Hindlimb muscle (tissue), 1 donor: ENCODE data around the gene LCN6. TPM values are rescaled to one million over a fixed set of nuclear protein-coding genes. Genes with fewer than 3 reads are reported as not detected.
A peak's percentile ranks its signal among the peaks of the same experiment; 100 is the strongest.

Experiments
- DNase-seq: peaks from one replicate; pipeline ENCODE4 v3.0.0-alpha.2; 2013
- polyA plus RNA-seq: library from polyadenylated mRNA; unstranded; fragments of 120-200 nt; gene quantifications from one replicate; pipeline ENCODE4 v1.2.1, GENCODE V29; 2013; ENCODE audit not compliant: insufficient read length

The LCN6 gene
- polyA plus RNA-seq, 1 donor = not detected

DNA sequence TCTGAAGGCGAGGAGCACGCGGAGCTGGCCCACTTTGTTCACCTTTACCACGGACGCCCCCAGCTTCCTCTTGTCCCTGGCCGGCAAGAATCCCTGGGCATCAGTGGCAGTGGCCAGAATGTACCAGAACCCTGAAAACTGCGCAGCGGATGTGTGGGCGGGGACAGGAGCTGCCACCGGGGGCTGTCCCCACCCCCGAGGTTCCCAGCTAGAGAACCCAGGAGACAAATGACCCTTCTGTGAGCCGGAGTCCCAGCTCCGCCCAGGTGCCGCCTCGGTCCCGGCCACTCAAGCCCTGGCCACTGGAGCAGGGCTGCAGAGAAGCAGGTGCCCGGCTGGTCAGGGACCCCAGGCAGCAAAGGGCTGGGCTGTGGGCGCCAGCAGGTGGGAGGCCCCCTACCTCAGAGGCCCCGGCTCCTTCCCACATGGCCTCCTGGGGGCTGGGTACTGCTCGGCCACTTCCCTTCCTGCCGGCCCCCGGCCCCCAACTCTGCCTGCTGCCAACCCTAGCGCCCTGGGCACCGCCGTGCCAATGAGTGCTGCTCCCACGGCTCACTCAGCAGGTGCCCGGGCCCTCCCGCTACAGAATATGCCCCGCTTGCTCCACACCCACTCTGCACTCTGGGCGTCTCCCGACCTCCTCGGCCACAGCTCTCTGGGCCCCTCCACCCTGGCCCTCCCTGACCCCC is 6.3 kb downstream of the LCN6 start:
- DNase-seq = no peak

DNA sequence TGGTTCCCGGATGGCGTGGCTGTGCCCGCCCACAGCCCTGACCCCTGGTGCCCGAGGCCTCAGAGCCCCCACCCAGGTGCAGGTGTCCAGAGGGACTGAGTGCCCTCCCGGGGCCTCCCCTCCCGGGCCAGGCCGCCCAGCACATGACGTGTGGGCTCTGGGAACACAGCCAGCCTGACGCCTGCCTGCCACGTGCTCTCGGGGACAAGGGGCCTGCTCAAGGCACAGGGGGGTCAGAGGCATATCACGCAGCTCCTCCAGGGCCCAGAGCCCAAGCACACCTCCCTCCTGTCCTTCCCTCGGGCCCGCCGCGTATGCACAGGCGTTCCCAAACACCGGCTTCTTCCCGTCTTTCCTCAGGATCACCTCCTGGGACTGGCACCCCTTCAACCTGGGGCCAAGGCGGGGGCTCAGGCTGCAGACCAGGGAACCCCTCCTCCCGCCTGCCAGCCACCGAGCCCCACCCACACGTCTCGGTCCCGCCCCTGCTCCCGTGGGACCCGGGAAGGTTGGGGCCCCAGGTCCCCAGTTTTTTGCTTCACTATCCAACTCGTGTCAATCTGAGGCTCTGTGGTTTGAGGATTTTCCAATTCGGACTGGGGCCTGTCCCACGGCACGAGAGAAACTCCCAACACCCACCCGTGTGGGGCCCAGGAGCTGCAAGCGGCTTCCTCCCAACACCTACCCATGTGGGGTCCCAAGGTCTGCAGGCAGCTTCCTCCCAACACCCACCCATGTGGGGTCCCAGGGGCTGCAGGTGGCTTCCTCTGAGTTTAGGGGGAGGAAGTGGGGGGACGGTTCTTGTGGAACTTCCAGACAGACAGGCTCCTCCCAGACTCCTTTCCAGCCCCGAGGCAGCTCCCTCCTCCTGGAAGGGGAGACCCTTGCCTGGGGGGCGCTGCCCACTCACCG is 7.1 kb downstream of the LCN6 start:
- DNase-seq = no peak

DNA sequence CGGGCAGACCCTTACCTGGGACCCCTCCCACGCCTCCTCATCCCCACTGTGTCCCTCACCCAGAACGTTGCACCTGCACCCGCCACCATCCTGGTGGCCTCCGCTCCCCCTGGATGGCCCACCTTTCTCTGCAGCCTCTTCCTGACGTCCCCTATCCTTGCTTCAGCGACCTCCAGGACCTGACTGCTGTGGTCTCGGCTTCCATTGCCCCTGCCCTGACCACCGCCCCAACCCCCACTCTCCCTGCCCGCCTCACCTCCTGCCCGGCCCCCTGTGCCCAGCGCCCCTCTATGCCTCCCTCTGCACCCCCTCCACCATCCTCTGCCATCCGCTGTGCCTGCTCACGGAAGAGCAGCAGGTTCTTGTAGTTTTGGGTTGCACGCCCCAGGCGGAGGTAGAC is 7.8 kb downstream of the LCN6 start:
- no peak for DNase-seq

DNA sequence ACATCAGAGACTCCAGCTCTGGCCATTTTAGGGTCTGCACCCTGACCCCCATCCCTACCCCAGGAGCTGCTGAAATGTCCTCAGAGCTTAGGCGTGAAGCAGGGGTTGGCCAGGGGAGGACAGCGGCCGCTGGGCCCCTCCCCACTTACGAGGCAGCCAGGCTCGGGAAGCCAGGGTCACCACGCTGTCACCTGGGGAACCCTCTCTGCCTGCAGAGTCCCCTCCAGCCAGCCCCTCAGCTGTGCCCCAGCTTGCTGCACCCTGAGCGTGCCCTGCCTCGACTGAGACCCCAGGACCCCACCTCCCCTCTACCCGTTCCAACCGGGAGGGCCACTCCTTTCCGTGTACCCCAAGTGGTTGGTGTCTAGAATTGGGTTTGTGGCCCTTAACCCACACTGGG is 8.3 kb downstream of the LCN6 start:
- DNase-seq = no peak

DNA sequence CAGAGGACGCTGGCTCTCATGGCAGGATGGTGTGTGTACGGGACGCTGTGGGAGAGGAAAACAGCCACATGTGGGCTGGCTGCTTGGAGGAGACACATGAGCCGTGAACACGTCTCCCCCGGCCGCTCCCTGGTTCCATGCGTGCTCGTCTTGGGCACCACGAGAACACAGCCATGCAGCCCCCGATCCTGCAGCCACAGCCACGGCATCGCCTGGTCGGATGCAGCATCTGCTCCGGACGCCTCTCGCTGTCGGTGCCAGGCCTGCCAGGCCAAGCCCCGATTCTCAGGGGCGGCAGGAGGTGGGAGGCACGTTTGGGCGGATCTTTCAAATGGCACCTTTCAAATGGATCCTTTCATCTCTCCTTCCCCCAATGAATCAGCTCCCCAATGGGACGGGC is 8.8 kb downstream of the LCN6 start:
- no peak for DNase-seq

DNA sequence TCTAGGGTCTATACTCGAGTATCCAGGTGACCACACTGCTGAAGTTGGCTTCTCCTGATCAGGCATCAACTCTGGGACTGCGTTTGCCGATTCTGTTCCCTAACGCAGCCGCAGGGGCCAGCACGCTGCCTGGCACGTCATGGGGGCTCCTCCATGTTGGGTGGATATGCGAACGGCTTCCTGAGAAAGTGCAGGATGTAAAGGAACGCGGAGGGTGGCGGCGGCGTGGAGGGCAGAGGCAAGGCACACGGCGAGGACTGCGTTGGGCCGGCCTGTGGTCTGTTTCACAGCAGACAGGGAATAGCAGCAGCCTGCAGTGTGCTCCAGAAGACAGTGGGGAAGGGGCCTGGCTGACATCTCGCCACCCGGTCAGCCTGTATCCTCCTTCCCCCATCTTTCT is 9.4 kb downstream of the LCN6 start:
- no peak for DNase-seq

DNA sequence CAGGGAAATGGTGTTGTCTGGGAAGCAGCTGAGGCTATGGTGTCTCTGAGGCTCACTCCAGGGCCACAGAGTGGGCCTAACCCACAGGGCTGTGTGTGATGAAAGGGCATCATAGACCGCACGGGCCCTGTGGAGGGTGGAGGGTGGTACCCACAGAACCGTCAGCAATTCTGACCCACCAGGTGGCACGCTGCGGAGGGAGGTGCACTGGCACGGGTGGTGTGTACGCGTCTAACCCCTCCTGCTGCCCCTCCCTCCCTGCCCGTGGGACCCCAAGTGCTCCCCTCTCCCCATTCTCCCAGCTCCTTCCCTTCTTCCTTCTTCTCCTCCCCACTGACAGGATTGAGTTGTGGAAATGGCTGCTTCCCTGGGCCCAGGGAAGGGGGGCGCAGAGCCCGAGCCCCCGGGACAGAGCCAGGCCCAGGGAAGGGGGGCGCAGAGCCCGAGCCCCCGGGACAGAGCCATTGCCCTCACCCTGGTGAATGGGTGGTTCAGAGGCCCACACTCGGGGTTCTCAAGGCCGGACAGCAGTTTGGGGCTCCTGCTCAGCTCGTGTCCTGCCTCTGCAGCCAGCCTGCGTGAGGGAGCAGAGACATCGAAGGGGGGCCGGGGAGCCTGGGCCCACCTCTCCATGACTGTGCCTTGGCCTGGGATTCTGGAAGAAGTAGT is 12.4 kb downstream of the LCN6 start:
- DNase-seq = no peak

DNA sequence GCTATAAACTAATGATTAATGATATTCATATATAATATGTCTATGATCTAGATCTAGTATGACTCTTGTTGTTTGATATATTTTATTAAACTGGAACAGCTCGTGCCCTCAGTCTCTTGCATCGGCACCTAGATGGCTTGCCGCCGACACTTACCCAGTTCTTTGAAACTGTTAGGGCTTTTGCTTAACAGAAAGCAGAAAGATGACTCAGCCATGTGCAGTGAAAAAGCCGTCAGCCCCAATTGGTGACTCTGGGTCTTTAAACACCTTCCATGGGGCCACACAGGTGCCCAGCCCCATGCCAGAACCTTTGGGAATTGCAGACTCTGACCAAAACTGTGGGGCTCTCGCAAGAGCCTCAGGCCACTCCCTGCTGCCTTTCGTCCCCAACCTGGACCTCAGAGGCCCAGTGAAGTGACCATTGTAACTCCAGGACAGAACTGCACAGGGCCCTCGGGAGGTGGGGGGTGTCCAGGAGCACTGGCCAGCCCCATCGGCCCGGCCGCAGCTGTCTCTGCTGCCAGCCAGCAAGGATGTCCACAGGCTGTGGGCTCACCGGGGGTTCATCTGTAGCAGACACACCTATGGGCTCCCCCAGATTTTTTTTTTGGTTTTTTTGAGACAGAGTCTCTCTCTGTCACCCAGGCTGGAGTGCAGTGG is 13.4 kb downstream of the LCN6 start:
- no peak for DNase-seq

DNA sequence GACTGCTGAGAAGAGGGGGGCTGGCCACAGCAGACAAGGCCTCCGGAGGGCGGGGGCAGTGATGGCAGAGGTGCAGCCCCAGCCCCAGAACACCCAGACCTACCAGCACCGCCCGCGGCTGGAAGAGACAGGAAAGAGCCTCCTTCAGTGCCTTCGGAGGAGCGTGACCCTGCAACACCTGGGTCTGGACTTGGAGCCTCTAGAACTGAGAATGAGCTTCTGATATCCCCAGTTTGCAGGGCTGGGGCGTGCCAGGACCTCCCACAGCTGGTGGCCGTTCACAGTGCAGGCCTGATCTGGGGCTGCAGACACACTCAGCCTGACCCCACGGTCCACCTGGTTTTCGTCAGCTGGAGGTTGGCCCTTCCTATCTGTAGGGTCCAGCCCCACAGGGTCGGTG is 14.7 kb downstream of the LCN6 start:
- DNase-seq = no peak

DNA sequence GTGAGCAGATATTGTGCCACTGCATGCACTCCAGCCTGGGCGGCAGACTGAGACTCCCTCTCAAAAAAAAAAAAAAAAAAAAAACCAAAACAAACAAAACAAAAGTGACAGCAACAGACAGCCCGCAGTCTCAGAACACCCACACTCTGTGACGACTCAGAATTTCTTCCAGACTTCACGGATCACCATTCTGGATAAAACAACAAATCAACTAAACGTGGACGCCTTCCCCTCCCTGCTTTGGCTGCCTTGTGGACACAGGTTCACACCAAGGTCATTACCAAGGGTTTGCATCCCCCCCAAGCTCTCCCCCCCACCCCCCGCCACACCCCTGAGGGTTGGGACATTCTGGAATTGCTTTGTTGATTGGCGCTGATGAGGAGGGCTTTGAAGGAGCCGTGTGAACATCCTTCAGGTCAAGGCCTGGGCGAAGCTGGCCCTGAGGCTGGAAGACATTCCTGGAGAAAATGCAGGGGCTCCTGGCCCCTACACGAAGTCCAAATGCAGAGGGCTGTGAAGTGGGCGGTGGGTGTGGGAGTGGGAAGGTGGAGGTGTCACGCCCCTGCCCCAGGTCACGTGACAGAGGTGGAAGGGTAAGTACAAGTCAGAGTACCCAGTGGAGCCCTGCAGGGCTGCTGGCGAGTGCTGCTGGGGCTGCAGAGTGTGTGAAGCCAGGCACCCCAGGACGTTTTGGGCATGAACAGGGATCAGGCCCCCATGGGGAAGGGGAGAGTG is 15.7 kb downstream of the LCN6 start:
- no peak for DNase-seq

DNA sequence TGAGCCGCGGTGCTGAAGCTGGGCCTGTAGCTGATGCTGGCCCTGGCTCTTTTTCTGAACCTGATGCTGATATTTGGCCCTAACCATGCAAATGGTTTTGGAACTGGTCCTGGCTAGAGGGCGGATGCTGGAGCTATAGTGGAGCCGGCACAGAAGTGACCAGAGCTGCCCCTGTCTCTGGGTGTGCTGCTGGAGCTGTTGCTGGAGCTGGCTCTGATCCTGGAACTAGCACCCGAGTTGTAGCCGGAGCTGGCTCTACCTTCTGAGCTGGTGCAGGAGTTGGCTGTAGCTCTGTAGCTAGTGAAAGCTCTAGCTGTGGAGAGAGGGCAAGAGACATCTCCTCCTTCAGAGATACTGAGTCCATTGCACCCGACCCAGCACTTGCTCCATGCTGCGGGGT is 18.4 kb downstream of the LCN6 start:
- DNase-seq = no peak

DNA sequence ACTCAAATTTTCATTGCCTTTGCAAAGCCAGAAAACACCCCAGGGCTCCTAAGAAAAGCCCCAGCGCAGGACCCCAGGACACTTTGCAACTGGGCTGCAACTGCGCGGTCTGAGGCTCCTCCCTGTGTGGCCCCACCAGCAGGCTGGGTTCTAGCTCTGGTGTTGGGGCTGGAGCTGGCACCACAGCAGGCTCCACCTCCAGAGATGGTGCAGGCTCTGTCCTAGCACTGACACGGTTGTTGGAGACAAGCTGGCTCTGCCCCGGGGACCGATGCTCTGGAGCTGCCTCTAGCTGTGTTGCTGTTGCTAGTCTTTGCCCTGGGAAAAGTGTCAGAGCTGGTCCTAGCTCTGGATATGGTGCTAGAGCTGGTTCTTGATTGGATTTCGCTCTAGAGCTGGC is 19.2 kb downstream of the LCN6 start:
- DNase-seq = no peak

DNA sequence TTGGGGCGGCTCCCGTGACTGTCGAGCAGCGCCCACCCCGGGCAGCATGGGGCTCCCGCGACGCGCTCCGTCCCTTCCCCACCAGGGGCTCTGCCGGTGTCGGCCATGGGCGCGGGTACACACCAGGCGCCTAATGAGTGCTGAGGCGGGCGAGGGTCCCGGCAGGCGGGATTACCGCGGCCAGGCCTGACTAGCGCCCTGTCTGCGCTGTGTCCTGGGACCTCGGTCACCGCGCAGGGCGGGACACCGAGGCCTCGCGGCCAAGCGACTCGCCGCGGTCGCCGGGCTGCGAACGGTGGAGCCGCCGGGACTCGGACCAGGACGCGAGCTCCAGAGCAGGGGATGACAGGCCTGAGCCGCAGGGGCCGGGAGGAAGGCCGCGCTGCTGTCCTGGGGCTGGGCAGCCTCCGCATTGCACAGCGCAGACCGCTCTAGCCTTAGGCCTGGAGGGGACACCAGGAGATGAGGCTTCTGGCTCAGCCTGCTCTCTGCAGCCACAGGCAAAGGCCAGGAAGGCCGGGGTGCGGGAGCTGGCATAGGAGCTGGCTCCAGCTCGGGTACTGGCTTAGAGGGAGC is 19.7 kb downstream of the LCN6 start:
- DNase-seq = no peak

DNA sequence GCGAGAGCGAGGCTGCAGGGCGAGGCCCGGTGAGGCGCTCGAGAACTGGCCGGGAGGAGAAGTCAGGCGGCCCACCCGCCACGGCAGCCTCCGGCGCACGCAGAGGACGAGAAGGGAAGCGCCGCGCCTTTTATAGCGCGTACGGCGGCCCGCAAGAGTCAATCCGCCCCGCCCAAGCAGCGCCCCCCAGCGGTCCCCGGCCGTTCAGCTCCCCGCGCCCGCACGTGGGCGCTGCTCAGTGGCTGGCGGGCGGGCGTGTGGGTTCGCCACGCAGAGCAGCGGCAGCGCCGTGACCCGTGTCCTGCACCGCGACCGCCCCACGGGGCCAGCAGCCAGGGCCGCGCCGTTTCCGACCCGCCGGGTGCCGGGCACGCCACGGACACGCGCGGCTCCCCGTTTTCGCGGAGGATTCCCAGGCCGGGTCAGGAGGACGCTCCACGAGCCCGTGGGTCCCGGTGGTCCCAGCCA is 20.2 kb downstream of the LCN6 start:
- peak; percentile 93 for DNase-seq

DNA sequence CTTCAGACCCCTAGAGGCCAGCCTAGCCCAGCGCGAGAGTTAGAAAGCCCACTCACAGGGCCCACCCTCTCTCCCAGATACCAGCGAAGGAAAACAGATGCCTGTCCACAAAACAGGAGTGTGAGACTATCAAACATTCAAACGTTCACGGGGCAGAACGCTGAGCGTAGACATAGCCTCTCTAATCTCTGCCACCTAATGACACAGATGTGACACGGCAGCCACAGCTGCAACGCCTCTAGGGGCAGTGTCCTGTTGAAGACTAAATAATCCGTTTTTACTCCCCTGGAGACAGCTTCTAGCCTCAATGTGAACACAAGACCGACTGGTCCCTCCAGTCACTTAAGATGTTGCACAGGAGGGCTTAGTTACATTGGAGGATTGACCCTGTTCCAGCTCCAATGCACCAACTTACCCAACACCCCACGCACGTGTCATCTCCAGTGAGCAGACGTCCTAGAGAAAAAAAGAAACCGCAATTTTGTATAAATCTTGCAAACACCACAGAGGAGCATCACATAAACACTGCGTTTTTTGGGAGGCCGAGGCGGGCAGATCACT is 21.6 kb downstream of the LCN6 start:
- no peak for DNase-seq

DNA sequence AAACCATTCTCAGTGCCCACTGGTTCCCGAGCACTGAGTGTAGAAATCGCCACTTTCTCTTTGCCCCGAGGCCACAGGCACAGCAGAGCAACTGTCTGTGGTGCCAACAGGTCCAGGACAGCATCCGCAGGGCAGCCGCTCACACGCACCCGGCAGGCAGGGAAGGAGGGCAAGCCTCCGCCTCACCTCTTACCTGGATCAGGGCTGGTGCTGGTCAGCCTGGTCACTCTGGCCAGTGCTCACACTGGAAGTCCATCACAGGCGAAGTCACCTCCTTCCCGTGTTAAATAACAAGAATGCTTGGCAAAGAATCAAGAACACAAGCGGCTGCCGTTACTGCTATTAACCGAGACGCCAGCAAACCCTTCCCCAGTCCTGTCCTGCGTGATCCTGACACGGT is 22.2 kb downstream of the LCN6 start:
- DNase-seq = no peak

DNA sequence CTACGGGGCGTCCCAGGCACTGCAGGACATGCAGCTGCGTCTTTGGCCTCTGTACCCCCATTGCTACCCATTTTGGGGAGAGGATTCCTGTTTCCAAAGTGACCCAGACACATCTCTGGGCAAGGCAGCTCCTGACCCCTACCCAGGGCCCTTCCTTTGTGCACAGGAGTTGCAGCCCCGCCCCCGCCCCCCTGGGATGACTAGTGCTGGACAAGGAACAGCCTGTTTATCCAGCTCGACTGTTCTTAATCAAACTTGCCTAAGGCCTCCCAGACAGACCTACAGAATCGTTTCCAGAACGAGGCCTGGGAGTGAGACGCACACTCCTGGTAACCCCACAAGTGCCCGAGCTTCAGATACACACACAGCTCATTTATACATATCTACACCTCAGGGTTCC is 22.7 kb downstream of the LCN6 start:
- DNase-seq = no peak

DNA sequence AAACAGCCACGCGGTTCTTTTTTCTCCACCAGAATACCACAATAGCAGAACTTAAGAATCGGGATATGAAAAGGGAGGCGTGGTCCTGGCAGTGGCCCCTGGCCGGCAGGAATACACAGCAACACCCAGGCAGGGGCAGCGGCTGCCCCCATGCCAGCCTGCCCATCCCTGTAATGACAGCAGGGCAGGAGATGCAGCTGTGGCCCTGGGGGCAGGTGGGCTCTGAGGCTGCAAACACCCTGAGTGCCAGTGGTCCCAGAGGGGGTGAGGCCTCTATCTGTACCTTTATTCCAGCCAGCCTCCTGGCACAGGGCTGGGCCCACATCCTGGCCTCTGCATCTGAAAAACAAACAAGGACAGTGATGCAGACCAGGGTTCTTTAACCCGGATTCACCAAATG is 23.6 kb downstream of the LCN6 start:
- DNase-seq = no peak

DNA sequence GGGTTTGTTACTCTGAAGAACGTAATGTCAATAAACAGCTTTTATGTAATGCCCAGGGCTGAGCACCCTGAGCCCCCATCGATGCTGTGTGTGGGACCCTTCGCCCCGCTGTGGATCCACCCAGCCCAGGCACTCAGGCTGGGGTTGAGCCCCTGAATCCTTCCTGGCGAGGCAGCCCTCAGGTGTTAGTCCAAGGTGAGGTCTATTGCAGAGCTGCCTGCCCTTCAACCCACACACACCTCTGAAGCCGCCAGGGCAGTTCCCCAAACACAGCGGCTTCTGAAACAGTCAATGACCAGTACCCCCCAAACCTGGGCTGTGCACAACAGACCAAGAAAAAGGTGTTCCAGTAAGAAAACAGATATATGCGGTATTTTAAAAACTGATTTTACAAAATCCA is 24.3 kb downstream of the LCN6 start:
- DNase-seq = no peak

DNA sequence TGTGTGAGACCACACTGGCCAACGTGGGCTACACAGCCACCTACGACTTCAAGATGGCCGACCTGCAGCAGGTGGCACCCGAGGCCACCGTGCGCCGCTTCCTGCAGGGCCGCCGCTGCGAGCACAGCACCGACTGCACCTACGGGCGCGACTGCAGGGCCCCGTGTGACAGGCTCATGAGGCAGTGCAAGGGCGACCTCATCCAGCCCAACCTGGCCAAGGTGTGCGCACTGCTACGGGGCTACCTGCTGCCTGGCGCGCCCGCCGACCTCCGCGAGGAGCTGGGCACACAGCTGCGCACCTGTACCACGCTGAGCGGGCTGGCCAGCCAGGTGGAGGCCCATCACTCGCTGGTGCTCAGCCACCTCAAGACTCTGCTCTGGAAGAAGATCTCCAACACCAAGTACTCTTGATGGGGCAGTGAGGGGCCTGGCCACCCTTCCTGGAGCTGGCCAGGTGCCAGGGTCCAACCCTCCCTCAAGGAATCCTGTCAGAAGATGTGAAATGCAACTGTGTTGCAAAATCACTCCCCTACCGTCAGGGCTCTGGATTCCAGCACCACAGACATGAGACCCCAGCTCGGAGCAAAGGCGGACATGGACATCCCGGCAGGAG is 24.9 kb downstream of the LCN6 start:
- DNase-seq = no peak

DNA sequence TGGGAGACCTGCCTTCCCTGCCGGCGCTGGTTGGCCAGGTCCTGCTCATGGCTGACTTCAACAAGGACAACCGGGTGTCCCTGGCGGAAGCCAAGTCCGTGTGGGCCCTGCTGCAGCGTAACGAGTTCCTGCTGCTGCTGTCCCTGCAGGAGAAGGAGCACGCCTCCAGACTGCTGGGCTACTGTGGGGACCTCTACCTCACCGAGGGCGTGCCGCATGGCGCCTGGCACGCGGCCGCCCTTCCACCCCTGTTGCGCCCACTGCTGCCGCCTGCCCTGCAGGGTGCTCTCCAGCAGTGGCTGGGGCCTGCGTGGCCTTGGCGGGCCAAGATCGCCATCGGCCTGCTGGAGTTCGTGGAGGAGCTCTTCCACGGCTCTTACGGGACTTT is 25.4 kb downstream of the LCN6 start:
- DNase-seq = no peak
